ENCODE data around the gene RAB37. TPM values are rescaled to one million over a fixed set of nuclear protein-coding genes. Genes with fewer than 3 reads are reported as not detected.

Gene RAB37
- total and polyA plus RNA-seq, 9 of the 15 experiments (the other 6 are each of a cell fraction or from before 2014, with no cell fraction given): 0.03 to 0.27 (median 0.11) TPM; not detected in 4

DNA sequence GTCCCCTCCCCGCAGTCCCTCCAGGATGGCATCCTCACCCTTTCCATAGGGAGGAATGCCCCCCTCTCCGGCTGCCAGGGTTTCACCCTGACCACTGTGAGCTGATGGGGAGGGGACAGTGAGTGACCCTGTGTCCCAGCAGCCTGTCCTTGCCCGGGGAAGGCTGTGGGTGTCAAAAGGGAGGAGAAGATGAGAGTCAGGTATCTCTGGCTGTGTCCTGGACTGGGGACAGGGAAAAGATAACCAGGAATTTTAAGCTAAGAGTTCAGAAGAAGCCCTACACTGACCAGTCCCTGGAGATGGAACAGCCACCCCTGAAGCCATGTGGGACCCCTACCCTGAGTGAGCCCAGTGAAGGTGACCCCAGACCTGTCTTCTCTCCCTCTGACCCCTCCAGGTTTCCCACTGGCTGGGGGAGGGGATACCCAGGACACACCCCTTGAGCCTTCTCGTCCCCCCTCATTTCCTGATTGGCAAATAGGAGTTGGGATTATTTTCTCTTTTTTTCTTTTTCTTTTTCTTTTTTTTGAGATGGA lies 27.8 kb downstream of the RAB37 start:
- Histone ChIP-seq H3K4me3 (no peak overlapping the region), H3K9me1 (ENCODE audit: control insufficient read depth, insufficient read depth, low read length) (peaks cover 7% of the 10 kb centered on the region), H3K36me3 (ENCODE audit: control insufficient read depth, insufficient read depth, low read length) (peaks cover 43% of the 10 kb centered on the region; the same call in 2 of the 3 replicates), H2AFZ (ENCODE audit: low read depth, low read length) (no peak overlapping the region), H3K27ac (ENCODE audit: extremely low read depth, low read depth, low read length) (no peak overlapping the region), H3K4me1 (replicated peaks in 1 of 2; ENCODE audit: control insufficient read depth in 2 of 2, insufficient read depth in 2 of 2, low read length in 2 of 2) (peaks cover 14 to 43% of the 10 kb centered on the region in 2 experiments), H3K9me3 (replicated peaks; ENCODE audit: control insufficient read depth, insufficient read depth, low read depth, low read length) (no peaks in the 10 kb centered on the region), H3K79me2 (ENCODE audit: control insufficient read depth, insufficient read depth, low read length) (peaks cover 21% of the 10 kb centered on the region), H3K27me3 (ENCODE audit: control insufficient read depth in 2 of 2, insufficient read depth in 2 of 2, low read length in 2 of 2) (no peaks in the 10 kb centered on the region), H4K20me1 (replicated peaks; ENCODE audit: control insufficient read depth, insufficient read depth, low read length) (peaks cover 19% of the 10 kb centered on the region; the same call in 1 of the 2 replicates), H3K4me2 (ENCODE audit: insufficient read depth, low read length) (no peak overlapping the region), H3K9ac (ENCODE audit: insufficient read depth in 1 of 2, low read depth in 2 of 2, low read length in 2 of 2) (0 out of 4 replicates have a peak overlapping the region, but pooled peaks of 1 of the 2 experiments have one; percentile 61)
- POLR2A ChIA-PET: interaction anchor here (0.5 to 1.3 kb wide), 5 partner anchors 8 to 1009 kb away, joined by 3 to 4 read pairs (median 3); no protein-coding TSS in a partner anchor
- WGBS (ENCODE audit: insufficient coverage, low coverage, missing lambda C conversion rate): 77% methylated on average over 4 of the region's 4 CpGs
- ATAC-seq (no peak), FAIRE-seq (no peak), DNase-seq (ENCODE audit: extremely low read depth in 1 of 4, low spot score in 3 of 4) (no peak)
- CTCF ChIA-PET (ENCODE audit: low intra/inter-chr PET ratio): no interaction called here
- TF ChIP-seq SETDB1 (IDR thresholded peaks at IDR 0.05; ENCODE audit: low read length): no peak
- TF ChIP-seq NRF1 (conservative IDR thresholded peaks at IDR 0.05 in 1 of 2, IDR thresholded peaks at IDR 0.05 in 1 of 2): no peak
- TF ChIP-seq MCM5 (IDR thresholded peaks at IDR 0.05; ENCODE audit: low read depth): no peak
- TF ChIP-seq PHB (CRISPR knock-in tag; IDR thresholded peaks at IDR 0.05): no peak
- TF ChIP-seq GABPB1 (CRISPR knock-in tag; IDR thresholded peaks at IDR 0.05): no peak
- no peak for TF ChIP-seq SNRNP70 (optimal IDR thresholded peaks at IDR 0.05; ENCODE audit: low read depth, low read length)
- TF ChIP-seq MEF2A (IDR thresholded peaks at IDR 0.05; ENCODE audit: control insufficient read depth, low read depth, low read length): no peak
- BruUV-seq (replicated peaks): no TSS peak
- intact Hi-C loops (cut with micrococcal nuclease): no loop called here
- in situ Hi-C loops (cut with MboI): no loop called here

Measured in K562 (cell line).